GM19395 (cell line): ENCODE results near the gene CDK2.

Experiments
- ATAC-seq: cut with Tn5 transposase; IDR thresholded peaks from one replicate; pipeline ENCODE4 v1.9.1; 2021; ENCODE audit warnings: mild to moderate bottlenecking, moderate library complexity; ENCODE audit not compliant: unreplicated experiment

CDK2 gene

GRCh38 chr12:56010111-56010570, 43.5 kb downstream of the CDK2 start:
- ATAC-seq = no peak

- ATAC-seq = no peak
Measured at GRCh38 chr12:56011509-56012090, 45.0 kb downstream of the CDK2 start.

GRCh38 chr12:56013482-56013881, 46.9 kb downstream of the CDK2 start:
- ATAC-seq = no peak

GRCh38 chr12:56014205-56014604, 47.6 kb downstream of the CDK2 start:
- no peak for ATAC-seq

GRCh38 chr12:56017181-56017580, 50.6 kb downstream of the CDK2 start:
- ATAC-seq = no peak

GRCh38 chr12:56018356-56018755, 51.7 kb downstream of the CDK2 start:
- no peak for ATAC-seq

- no peak for ATAC-seq
Measured at GRCh38 chr12:56020423-56021184, 54.0 kb downstream of the CDK2 start, which contains the start of gene IKZF4. TSS of gene IKZF4 (plus strand) at chr12:56021043. CDS start at chr12:56021494, 451 bp downstream.

- ATAC-seq = no peak
Measured at GRCh38 chr12:56021889-56022497, 55.4 kb downstream of the CDK2 start.
